WTC11 (cell line): Measurements from ENCODE around the gene PRRC2B. TPM values are rescaled to one million over a fixed set of nuclear protein-coding genes. Genes with fewer than 3 reads are reported as not detected.

Source experiments
- ATAC-seq: fragments of 200-7000 bp; cut with Tn5 transposase; 2 replicates; pipeline ENCODE4 v1.10.0; 2021; ENCODE audit warnings: mild to moderate bottlenecking, moderate library complexity
- CTCF ChIA-PET: fragments of 300-600 bp; sonication (Branson Sonifier 250); formaldehyde crosslinking; loops from one replicate; lab custom pipeline; 2021; ENCODE audit warnings: antibody characterized with exemption; lab: Charles Lee
- POLR2A ChIA-PET: fragments of 350-600 bp; sonication (Branson Sonifier 250); formaldehyde crosslinking; loops from one replicate; lab custom pipeline; 2021; ENCODE audit warnings: antibody characterized with exemption; lab: Charles Lee
- DNase-seq: peaks from one replicate; pipeline ENCODE4 v3.0.0; 2021; ENCODE audit warnings: low spot score
- H3K27ac Mint-ChIP-seq: 2 replicates; pipeline ENCODE4 v1.8.0; 2021; ENCODE audit warnings: mixed read lengths
- H3K27me3 Mint-ChIP-seq: 2 replicates; pipeline ENCODE4 v1.8.0; 2021; ENCODE audit warnings: low read depth, mild to moderate bottlenecking, moderate library complexity, mixed read lengths
- H3K36me3 Mint-ChIP-seq: 2 replicates; pipeline ENCODE4 v1.8.0; 2021; ENCODE audit warnings: mixed read lengths
- H3K4me1 Mint-ChIP-seq: 2 replicates; pipeline ENCODE4 v1.8.0; 2022; ENCODE audit warnings: mixed read lengths
- H3K4me3 Mint-ChIP-seq: 2 replicates; pipeline ENCODE4 v1.8.0; 2021; ENCODE audit warnings: mild to moderate bottlenecking, moderate library complexity, mixed read lengths
- H3K9me3 Mint-ChIP-seq: 2 replicates; pipeline ENCODE4 v1.8.0; 2021; ENCODE audit warnings: mixed read lengths
- AFF4 ChIP-seq: sonication (generic); formaldehyde crosslinking; IDR thresholded peaks from 2 replicates; pipeline ENCODE4 v1.8.1; 2023; ENCODE audit warnings: mild to moderate bottlenecking, missing genetic modification reagents, borderline replicate concordance
- CTCF ChIP-seq: fragments of 200-600 bp; IDR thresholded peaks from 2 replicates; pipeline ENCODE4 v1.8.0; 2022; ENCODE audit warnings: antibody characterized with exemption
- E2F5 ChIP-seq: sonication (generic); formaldehyde crosslinking; IDR thresholded peaks from 2 replicates; pipeline ENCODE4 v1.8.1; 2022; ENCODE audit warnings: mild to moderate bottlenecking, moderate library complexity, missing genetic modification reagents
- ELF4 ChIP-seq: sonication (generic); formaldehyde crosslinking; IDR thresholded peaks from 2 replicates; pipeline ENCODE4 v1.8.1; 2022; ENCODE audit warnings: low read depth, mild to moderate bottlenecking, moderate library complexity, missing genetic modification reagents
- ESRRA ChIP-seq: sonication (generic); formaldehyde crosslinking; IDR thresholded peaks from 2 replicates; pipeline ENCODE4 v1.8.1; 2022; ENCODE audit warnings: mild to moderate bottlenecking, missing genetic modification reagents, borderline replicate concordance
- HMGA2 ChIP-seq: fragments of 250-450 bp; sonication (Bioruptor Pico); IDR thresholded peaks from 2 replicates; pipeline ENCODE4 v1.4.0; 2021; ENCODE audit warnings: mild to moderate bottlenecking, moderate library complexity
- MXD4 ChIP-seq: fragments of 250-450 bp; sonication (Bioruptor Pico); IDR thresholded peaks from 2 replicates; pipeline ENCODE4 v1.8.0; 2021; ENCODE audit warnings: mild to moderate bottlenecking, moderate library complexity, borderline replicate concordance
- MYBL2 ChIP-seq: sonication (generic); formaldehyde crosslinking; IDR thresholded peaks from 2 replicates; pipeline ENCODE4 v1.8.1; 2023; ENCODE audit warnings: mild to moderate bottlenecking, moderate library complexity, missing genetic modification reagents
- NFATC4 ChIP-seq: fragments of 250-450 bp; sonication (Bioruptor Pico); IDR thresholded peaks from 2 replicates; pipeline ENCODE4 v1.9.0; 2021; ENCODE audit warnings: mild to moderate bottlenecking
- RELA ChIP-seq: sonication (generic); formaldehyde crosslinking; IDR thresholded peaks from 2 replicates; pipeline ENCODE4 v1.8.1; 2022; ENCODE audit warnings: missing genetic modification reagents, mild to moderate bottlenecking, borderline replicate concordance
- TEAD1 ChIP-seq: sonication (generic); formaldehyde crosslinking; IDR thresholded peaks from 2 replicates; pipeline ENCODE4 v1.8.0; 2022; ENCODE audit warnings: mild to moderate bottlenecking, missing genetic modification reagents
- ZNF138 ChIP-seq: sonication (generic); formaldehyde crosslinking; conservative IDR thresholded peaks from 2 replicates; pipeline ENCODE4 v1.8.1; 2022; ENCODE audit warnings: mild to moderate bottlenecking, moderate library complexity, missing genetic modification reagents
- ZNF232 ChIP-seq: sonication (generic); formaldehyde crosslinking; IDR thresholded peaks from 2 replicates; pipeline ENCODE4 v1.8.0; 2022; ENCODE audit warnings: mild to moderate bottlenecking, missing genetic modification reagents
- total RNA-seq: library from RNA; stranded (reverse); gene quantifications from 3 replicates; pipeline ENCODE4 v1.2.3, GENCODE V29; 2021
- TF ChIP-seq, protein P1 (sequence below): fragments of 250-450 bp; sonication (Bioruptor Pico); conservative IDR thresholded peaks from 2 replicates; pipeline ENCODE4 v1.9.0; 2021; ENCODE audit warnings: mild to moderate bottlenecking
- TF ChIP-seq, protein P2 (sequence below): sonication (generic); formaldehyde crosslinking; IDR thresholded peaks from 2 replicates; pipeline ENCODE4 v1.8.0; 2022; ENCODE audit warnings: mild to moderate bottlenecking, missing genetic modification reagents
- TF ChIP-seq, protein P3 (sequence below): sonication (generic); formaldehyde crosslinking; conservative IDR thresholded peaks from 2 replicates; pipeline ENCODE4 v1.8.1; 2023; ENCODE audit warnings: mild to moderate bottlenecking, low read depth, missing genetic modification reagents, moderate library complexity

The PRRC2B gene
- total RNA-seq, 1 experiment from 2014 or later = 272 TPM

DNA sequence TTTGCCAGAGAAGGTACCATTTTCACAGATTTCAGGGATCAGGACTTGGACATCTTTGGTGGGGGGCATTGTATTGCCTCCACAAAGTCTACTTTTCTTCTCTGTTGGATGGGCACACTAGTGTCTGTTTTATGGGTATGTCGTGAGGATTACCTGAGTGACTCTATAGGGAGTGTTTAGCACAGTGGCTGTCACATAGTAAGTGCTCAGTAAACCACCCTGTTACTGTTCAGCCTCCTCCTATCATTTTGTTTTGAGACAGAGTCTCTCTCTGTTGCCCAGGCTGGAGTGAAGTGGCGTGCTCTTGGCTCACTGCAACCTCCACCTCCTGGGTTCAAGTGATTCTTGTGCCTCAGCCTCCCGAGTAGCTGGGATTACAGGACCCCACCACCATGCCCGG lies 2.4 kb upstream of the PRRC2B start:
- Mint-ChIP-seq H3K4me3 (no peak overlapping the region), H3K9me3 (peaks cover under 1% of the 10 kb centered on the region; the same call in 1 of the 2 replicates), H3K36me3 (0 out of 2 replicates have a peak, but pooled peaks cover 3% of the 10 kb centered on the region), H3K4me1 (peaks cover 33% of the 10 kb centered on the region), H3K27me3 (no peaks in the 10 kb centered on the region; the same call in 1 of the 2 replicates), H3K27ac (peak overlapping the region; percentile 28; the same call in 1 of the 2 replicates)
- no peak for DNase-seq
- no peak for TF ChIP-seq NFATC4 (CRISPR knock-in tag)
- TF ChIP-seq CTCF = no peak
- TF ChIP-seq, protein P1, sequence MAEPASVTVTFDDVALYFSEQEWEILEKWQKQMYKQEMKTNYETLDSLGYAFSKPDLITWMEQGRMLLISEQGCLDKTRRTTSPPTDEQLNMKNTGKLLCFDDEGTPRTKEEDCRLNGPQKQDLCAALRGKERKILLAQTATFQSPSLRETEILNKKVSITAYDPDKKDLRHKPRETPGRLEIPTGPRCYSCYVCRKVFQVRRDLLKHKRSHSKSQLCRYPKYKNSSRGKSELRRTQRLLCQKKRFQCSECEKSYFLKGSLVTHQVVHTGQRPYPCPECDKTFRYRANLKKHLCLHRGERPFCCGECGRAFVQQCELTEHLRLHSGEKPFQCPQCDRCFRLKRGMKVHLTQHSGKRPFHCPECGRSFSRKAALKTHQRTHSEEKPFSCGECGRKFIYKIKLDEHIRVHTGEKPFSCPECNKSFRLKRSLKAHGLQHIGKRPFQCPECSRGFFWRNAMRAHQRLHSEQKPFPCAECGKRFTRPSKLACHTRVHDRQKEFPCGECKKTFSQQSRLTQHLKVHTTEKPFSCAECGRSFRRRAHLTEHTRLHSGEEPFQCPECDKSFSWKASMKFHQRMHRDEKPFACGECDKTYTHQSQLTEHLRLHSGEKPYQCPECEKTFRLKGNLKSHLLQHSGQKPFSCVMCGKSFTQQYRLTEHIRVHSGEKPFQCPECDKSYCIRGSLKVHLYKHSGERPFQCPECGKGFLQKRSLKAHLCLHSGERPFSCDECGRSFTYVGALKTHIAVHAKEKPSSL (CRISPR knock-in tag) = no peak
- no peak for TF ChIP-seq ZNF138 (CRISPR knock-in tag)
- TF ChIP-seq ELF4 (CRISPR knock-in tag) = no peak
- no peak for TF ChIP-seq TEAD1 (CRISPR knock-in tag)
- no peak for TF ChIP-seq ZNF232 (CRISPR knock-in tag)
- no peak for TF ChIP-seq MYBL2
- TF ChIP-seq, protein P2, sequence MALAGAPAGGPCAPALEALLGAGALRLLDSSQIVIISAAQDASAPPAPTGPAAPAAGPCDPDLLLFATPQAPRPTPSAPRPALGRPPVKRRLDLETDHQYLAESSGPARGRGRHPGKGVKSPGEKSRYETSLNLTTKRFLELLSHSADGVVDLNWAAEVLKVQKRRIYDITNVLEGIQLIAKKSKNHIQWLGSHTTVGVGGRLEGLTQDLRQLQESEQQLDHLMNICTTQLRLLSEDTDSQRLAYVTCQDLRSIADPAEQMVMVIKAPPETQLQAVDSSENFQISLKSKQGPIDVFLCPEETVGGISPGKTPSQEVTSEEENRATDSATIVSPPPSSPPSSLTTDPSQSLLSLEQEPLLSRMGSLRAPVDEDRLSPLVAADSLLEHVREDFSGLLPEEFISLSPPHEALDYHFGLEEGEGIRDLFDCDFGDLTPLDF (CRISPR knock-in tag) = no peak
- ChIA-PET POLR2A (interaction anchor here (1.2 kb wide), 1 partner anchor 18 kb away, joined by 4 read pairs; no protein-coding TSS in a partner anchor), CTCF (interaction anchor here (1.8 kb wide), 1 partner anchor 55 kb away, joined by 4 read pairs; no protein-coding TSS in a partner anchor)
- no peak for ATAC-seq

DNA sequence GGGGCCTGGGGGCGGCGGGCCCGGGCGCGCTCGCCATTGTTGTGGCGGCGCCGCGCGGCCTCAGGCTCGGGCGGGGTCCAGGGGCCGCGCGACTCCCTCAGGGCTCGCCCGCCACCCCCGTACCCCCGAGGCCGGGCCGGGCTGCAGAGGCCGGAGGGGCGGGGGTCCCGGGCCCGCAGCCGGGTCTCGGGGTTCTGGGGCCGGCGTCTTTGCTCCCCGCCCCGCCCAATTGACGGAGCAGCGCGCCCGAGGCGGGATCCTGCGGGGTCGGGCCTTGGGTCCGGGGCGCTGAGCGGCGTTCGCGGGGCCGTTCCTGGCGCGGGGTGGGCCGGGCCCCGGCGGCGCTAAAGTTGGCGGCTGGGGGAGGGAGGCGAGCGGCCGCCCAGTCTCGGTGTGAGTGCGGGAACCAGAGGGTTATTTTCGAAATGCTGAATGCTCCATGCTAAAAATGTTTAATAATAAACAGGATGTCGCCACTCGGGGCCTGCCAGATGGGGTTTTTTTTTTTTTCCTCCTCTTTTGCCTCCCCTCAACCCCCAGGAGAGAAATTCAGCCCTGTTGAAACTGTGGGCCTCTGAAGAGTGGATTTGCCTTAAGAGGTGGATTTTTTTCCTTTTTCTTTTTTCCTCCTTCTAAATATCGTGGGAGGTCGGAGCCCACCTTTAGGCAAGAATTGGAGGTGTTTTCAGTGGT lies 724 bp downstream of the PRRC2B start:
- ChIA-PET CTCF (no interaction called here), POLR2A (interaction anchor here (0.5 to 1.0 kb wide), 2 partner anchors 11 to 69 kb away, joined by 3 to 4 read pairs; no protein-coding TSS in a partner anchor)
- Mint-ChIP-seq H3K9me3 (no peaks in the 10 kb centered on the region), H3K27me3 (no peaks in the 10 kb centered on the region), H3K36me3 (peaks cover 3% of the 10 kb centered on the region; the same call in 1 of the 2 replicates), H3K4me1 (peaks cover 58% of the 10 kb centered on the region), H3K27ac (peak overlapping the region; percentile 96), H3K4me3 (peak overlapping the region; percentile 92)
- no peak for ATAC-seq
- peak; percentile 39 for DNase-seq
- no peak for TF ChIP-seq MXD4 (CRISPR knock-in tag)
- no peak for TF ChIP-seq RELA (CRISPR knock-in tag)
- no peak for TF ChIP-seq HMGA2 (CRISPR knock-in tag)
- TF ChIP-seq E2F5 (CRISPR knock-in tag) = no peak
- no peak for TF ChIP-seq ESRRA (CRISPR knock-in tag)
- TF ChIP-seq, protein P3, sequence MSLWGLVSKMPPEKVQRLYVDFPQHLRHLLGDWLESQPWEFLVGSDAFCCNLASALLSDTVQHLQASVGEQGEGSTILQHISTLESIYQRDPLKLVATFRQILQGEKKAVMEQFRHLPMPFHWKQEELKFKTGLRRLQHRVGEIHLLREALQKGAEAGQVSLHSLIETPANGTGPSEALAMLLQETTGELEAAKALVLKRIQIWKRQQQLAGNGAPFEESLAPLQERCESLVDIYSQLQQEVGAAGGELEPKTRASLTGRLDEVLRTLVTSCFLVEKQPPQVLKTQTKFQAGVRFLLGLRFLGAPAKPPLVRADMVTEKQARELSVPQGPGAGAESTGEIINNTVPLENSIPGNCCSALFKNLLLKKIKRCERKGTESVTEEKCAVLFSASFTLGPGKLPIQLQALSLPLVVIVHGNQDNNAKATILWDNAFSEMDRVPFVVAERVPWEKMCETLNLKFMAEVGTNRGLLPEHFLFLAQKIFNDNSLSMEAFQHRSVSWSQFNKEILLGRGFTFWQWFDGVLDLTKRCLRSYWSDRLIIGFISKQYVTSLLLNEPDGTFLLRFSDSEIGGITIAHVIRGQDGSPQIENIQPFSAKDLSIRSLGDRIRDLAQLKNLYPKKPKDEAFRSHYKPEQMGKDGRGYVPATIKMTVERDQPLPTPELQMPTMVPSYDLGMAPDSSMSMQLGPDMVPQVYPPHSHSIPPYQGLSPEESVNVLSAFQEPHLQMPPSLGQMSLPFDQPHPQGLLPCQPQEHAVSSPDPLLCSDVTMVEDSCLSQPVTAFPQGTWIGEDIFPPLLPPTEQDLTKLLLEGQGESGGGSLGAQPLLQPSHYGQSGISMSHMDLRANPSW (CRISPR knock-in tag) = no peak
- no peak for TF ChIP-seq AFF4 (CRISPR knock-in tag)
